ENCODE results near the gene CD69.
"Not testable (repeated sequence)": the region's sequence is repeated elsewhere in the genome, so short reads cannot be mapped to it uniquely, and the experiment has no call there.

Gene CD69

GRCh38 chr12:9724023-9724422 is 36.7 kb downstream of the CD69 start:
- no peak for DNase-seq (ENCODE audit: low read depth in 4 of 4, low spot score in 1 of 4)

- DNase-seq (ENCODE audit: low read depth in 4 of 4, low spot score in 1 of 4): no peak
Measured at GRCh38 chr12:9721394-9722092, 39.2 kb downstream of the CD69 start.

GRCh38 chr12:9719790-9720189 is 40.9 kb downstream of the CD69 start:
- DNase-seq (ENCODE audit: low read depth in 4 of 4, low spot score in 1 of 4): no peak

GRCh38 chr12:9718968-9719367 is 41.7 kb downstream of the CD69 start:
- DNase-seq (ENCODE audit: low read depth in 4 of 4, low spot score in 1 of 4): no peak

GRCh38 chr12:9717070-9717925 is 43.4 kb downstream of the CD69 start:
- DNase-seq (ENCODE audit: low read depth in 4 of 4, low spot score in 1 of 4): no peak

- not testable (repeated sequence) for DNase-seq (ENCODE audit: low read depth in 4 of 4, low spot score in 1 of 4)
Measured at GRCh38 chr12:9713032-9713558, 47.6 kb downstream of the CD69 start.

- no peak for DNase-seq (ENCODE audit: low read depth in 4 of 4, low spot score in 1 of 4)
Measured at GRCh38 chr12:9711664-9712063, 49.0 kb downstream of the CD69 start.

- DNase-seq (ENCODE audit: low read depth in 4 of 4, low spot score in 1 of 4): no peak
Measured at GRCh38 chr12:9710584-9711375, 49.9 kb downstream of the CD69 start.

- no peak for DNase-seq (ENCODE audit: low read depth in 4 of 4, low spot score in 1 of 4)
Measured at GRCh38 chr12:9708853-9709252, 51.8 kb downstream of the CD69 start.

GRCh38 chr12:9707864-9708808 is 52.6 kb downstream of the CD69 start:
- peak in 2 of 4 experiments; percentile 36 to 42 for DNase-seq (ENCODE audit: low read depth in 4 of 4, low spot score in 1 of 4)

- no peak for DNase-seq (ENCODE audit: low read depth in 4 of 4, low spot score in 1 of 4)
Measured at GRCh38 chr12:9707356-9707755, 53.3 kb downstream of the CD69 start.

- DNase-seq (ENCODE audit: low read depth in 4 of 4, low spot score in 1 of 4): no peak
Measured at GRCh38 chr12:9706086-9706685, 54.5 kb downstream of the CD69 start.

- not testable (repeated sequence) for DNase-seq (ENCODE audit: low read depth in 4 of 4, low spot score in 1 of 4)
Measured at GRCh38 chr12:9704561-9704960, 56.1 kb downstream of the CD69 start.
